Astrocyte (in vitro differentiated cells and primary cell): ENCODE data around the gene BIN2. TPM values are rescaled to one million over a fixed set of nuclear protein-coding genes. Genes with fewer than 3 reads are reported as not detected.

Experiments used
- DNase-seq: peaks from one replicate; pipeline ENCODE4 v3.0.0-alpha.2; 2010; ENCODE audit warnings: low read depth
- FAIRE-seq: peaks from 2 replicates; lab custom pipeline; 2011; peaks lifted over from hg19 to GRCh38; lab: Jason Lieb, UNC
- H2AFZ ChIP-seq: 2 replicates; pipeline ENCODE4 v1.6.0; 2012; ENCODE audit warnings: low read depth, low read length, inconsistent platforms
- H3K27ac ChIP-seq: 2 replicates; pipeline ENCODE4 v1.5.1; 2011; ENCODE audit warnings: low read depth, low read length, inconsistent platforms
- H3K27me3 ChIP-seq: 2 replicates; pipeline ENCODE4 v1.6.0; 2011; ENCODE audit warnings: low read length, inconsistent platforms; ENCODE audit not compliant: insufficient read depth
- H3K36me3 ChIP-seq: 2 replicates; pipeline ENCODE4 v1.5.1; 2011; ENCODE audit warnings: low read length, inconsistent platforms; ENCODE audit not compliant: insufficient read depth
- H3K4me1 ChIP-seq: 2 replicates; pipeline ENCODE4 v1.5.1; 2011; ENCODE audit warnings: low read length, inconsistent platforms; ENCODE audit not compliant: insufficient read depth
- H3K4me2 ChIP-seq: 2 replicates; pipeline ENCODE4 v1.6.0; 2012; ENCODE audit warnings: low read length, inconsistent platforms
- H3K4me3 ChIP-seq: 2 replicates; pipeline ENCODE4 v1.5.1; 2011; ENCODE audit warnings: low read depth, mild to moderate bottlenecking, low read length, inconsistent platforms; ENCODE audit not compliant: insufficient read depth
- H3K79me2 ChIP-seq: 2 replicates; pipeline ENCODE4 v1.6.0; 2012; ENCODE audit warnings: mild to moderate bottlenecking, low read length, inconsistent platforms; ENCODE audit not compliant: insufficient read depth
- H3K9ac ChIP-seq: 2 replicates; pipeline ENCODE4 v1.6.0; 2012; ENCODE audit warnings: mild to moderate bottlenecking, low read length, inconsistent platforms
- H3K9me3 ChIP-seq: 2 replicates; pipeline ENCODE4 v1.5.1; 2012; ENCODE audit warnings: low read depth, mild to moderate bottlenecking, low read length, inconsistent platforms; ENCODE audit not compliant: insufficient read depth
- H4K20me1 ChIP-seq: 2 replicates; pipeline ENCODE4 v1.6.0; 2012; ENCODE audit warnings: low read length, inconsistent platforms; ENCODE audit not compliant: insufficient read depth
- H3K27ac Mint-ChIP-seq: one replicate; pipeline ENCODE4 v1.8.0; 2021; ENCODE audit warnings: mild to moderate bottlenecking, mixed read lengths; ENCODE audit not compliant: unreplicated experiment
- H3K27me3 Mint-ChIP-seq: one replicate; pipeline ENCODE4 v1.8.0; 2021; ENCODE audit warnings: low read depth, mixed read lengths; ENCODE audit not compliant: unreplicated experiment
- H3K36me3 Mint-ChIP-seq: one replicate; pipeline ENCODE4 v1.8.0; 2021; ENCODE audit warnings: low read depth, mixed read lengths; ENCODE audit not compliant: unreplicated experiment
- H3K4me1 Mint-ChIP-seq: one replicate; pipeline ENCODE4 v1.8.0; 2021; ENCODE audit warnings: low read depth, mixed read lengths; ENCODE audit not compliant: unreplicated experiment
- H3K4me3 Mint-ChIP-seq: one replicate; pipeline ENCODE4 v1.8.0; 2021; ENCODE audit warnings: mild to moderate bottlenecking, moderate library complexity, mixed read lengths; ENCODE audit not compliant: unreplicated experiment
- H3K9me3 Mint-ChIP-seq: one replicate; pipeline ENCODE4 v1.8.0; 2021; ENCODE audit warnings: mild to moderate bottlenecking, mixed read lengths; ENCODE audit not compliant: unreplicated experiment
- CTCF ChIP-seq: IDR thresholded peaks from 2 replicates; pipeline ENCODE4 v1.5.1; 2011; ENCODE audit warnings: low read depth, mild to moderate bottlenecking, inconsistent platforms, low read length, moderate library complexity; ENCODE audit not compliant: insufficient read depth
- EZH2 ChIP-seq: IDR thresholded peaks from 2 replicates; pipeline ENCODE4 v1.6.1; 2012; ENCODE audit warnings: mild to moderate bottlenecking, low read length, inconsistent platforms; ENCODE audit not compliant: insufficient read depth
- total RNA-seq: library from RNA; stranded (reverse); gene quantifications from 2 replicates; pipeline ENCODE4 v1.2.1, GENCODE V29; 2021

Gene BIN2
- total RNA-seq, 1 donor from 2014 or later = not detected

GRCh38 chr12:51359851-51360250, 35.9 kb upstream of the BIN2 start:
- H3K36me3 Mint-ChIP-seq = peaks cover 5% of the 10 kb centered on the region
- FAIRE-seq = no peak
- TF ChIP-seq EZH2 (no peak), CTCF (no peak)

GRCh38 chr12:51358496-51358895, 34.5 kb upstream of the BIN2 start:
- H3K9me3 Mint-ChIP-seq = no peaks in the 10 kb centered on the region
- no peaks in the 10 kb centered on the region for H4K20me1 ChIP-seq
- H3K79me2 ChIP-seq = no peaks in the 10 kb centered on the region
- no peak overlapping the region for H3K27ac Mint-ChIP-seq
- H3K36me3 Mint-ChIP-seq = peaks cover 5% of the 10 kb centered on the region
- no peak overlapping the region for H3K4me3 Mint-ChIP-seq
- H2AFZ ChIP-seq = no peak overlapping the region
- DNase-seq (no peak), FAIRE-seq (no peak)
- no peaks in the 10 kb centered on the region for H3K4me1 Mint-ChIP-seq
- peaks cover 2% of the 10 kb centered on the region for H3K36me3 ChIP-seq
- H3K4me3 ChIP-seq = no peak overlapping the region
- no peak overlapping the region for H3K9ac ChIP-seq
- no peaks in the 10 kb centered on the region for H3K9me3 ChIP-seq
- H3K27me3 Mint-ChIP-seq = peaks cover 7% of the 10 kb centered on the region
- no peak overlapping the region for H3K27ac ChIP-seq
- H3K4me2 ChIP-seq = no peak overlapping the region
- peaks cover 4% of the 10 kb centered on the region for H3K27me3 ChIP-seq
- no peak for TF ChIP-seq CTCF
- TF ChIP-seq EZH2 = no peak
- no peaks in the 10 kb centered on the region for H3K4me1 ChIP-seq

More at GRCh38 chr12:51359851-51360250, 35.9 kb upstream of the BIN2 start:
- peaks cover 11% of the 10 kb centered on the region for H3K27me3 Mint-ChIP-seq
- no peak for DNase-seq
- no peak overlapping the region for H3K27ac ChIP-seq
- no peak overlapping the region for H2AFZ ChIP-seq
- no peaks in the 10 kb centered on the region for H4K20me1 ChIP-seq
- no peaks in the 10 kb centered on the region for H3K9me3 ChIP-seq
- H3K4me1 Mint-ChIP-seq = no peaks in the 10 kb centered on the region
- H3K4me1 ChIP-seq = no peaks in the 10 kb centered on the region
- peak overlapping the region; percentile 35 for H3K4me3 Mint-ChIP-seq
- H3K27me3 ChIP-seq = peaks cover 2% of the 10 kb centered on the region
- H3K27ac Mint-ChIP-seq = no peak overlapping the region
- no peaks in the 10 kb centered on the region for H3K79me2 ChIP-seq
- H3K9me3 Mint-ChIP-seq = no peaks in the 10 kb centered on the region
- no peak overlapping the region for H3K9ac ChIP-seq
- no peak overlapping the region for H3K4me2 ChIP-seq
- no peak overlapping the region for H3K4me3 ChIP-seq
- peaks cover 2% of the 10 kb centered on the region for H3K36me3 ChIP-seq

- FAIRE-seq (no peak), DNase-seq (no peak)
- Histone ChIP-seq H3K9me3 (no peaks in the 10 kb centered on the region), H3K9ac (no peak overlapping the region), H2AFZ (no peak overlapping the region), H3K4me2 (no peak overlapping the region), H3K79me2 (no peaks in the 10 kb centered on the region), H3K36me3 (peaks cover 2% of the 10 kb centered on the region), H3K27me3 (peaks cover 4% of the 10 kb centered on the region), H3K27ac (no peak overlapping the region), H3K4me1 (no peaks in the 10 kb centered on the region), H4K20me1 (no peaks in the 10 kb centered on the region), H3K4me3 (no peak overlapping the region)
- H3K27ac Mint-ChIP-seq = no peak overlapping the region
- no peaks in the 10 kb centered on the region for H3K4me1 Mint-ChIP-seq
- TF ChIP-seq EZH2 (no peak), CTCF (no peak)
- H3K9me3 Mint-ChIP-seq = no peaks in the 10 kb centered on the region
- no peak overlapping the region for H3K4me3 Mint-ChIP-seq
- H3K36me3 Mint-ChIP-seq = peaks cover 5% of the 10 kb centered on the region
- H3K27me3 Mint-ChIP-seq = peaks cover 7% of the 10 kb centered on the region
These were observed 33.5 kb upstream of the BIN2 start for GRCh38 chr12:51357374-51358047.
